Retina (tissue), 1 donor: ENCODE data around the gene OTULINL.

Experiments used
- DNase-seq: peaks from one replicate; pipeline ENCODE4 v3.0.0-alpha.2; 2016

Gene OTULINL

DNA sequence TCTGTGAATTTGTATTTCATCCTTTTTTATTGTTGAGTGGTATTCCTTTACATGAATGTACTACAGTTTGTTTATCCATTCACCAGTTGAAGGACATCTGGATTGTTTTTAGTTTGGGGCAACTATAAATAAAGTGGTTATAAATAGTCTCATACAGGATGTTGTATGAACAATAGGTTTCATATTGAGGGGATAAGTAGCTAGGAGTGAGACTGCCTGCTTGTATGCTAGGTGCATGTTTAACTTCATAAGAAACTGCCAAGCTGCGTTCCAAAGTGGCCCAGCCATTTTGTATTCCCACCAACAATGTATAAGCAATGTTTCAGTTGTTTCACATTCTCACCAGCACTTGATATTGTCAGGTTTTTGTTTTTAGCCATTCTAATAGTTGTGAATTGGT lies 21.5 kb downstream of the OTULINL start:
- no peak for DNase-seq

- no peak for DNase-seq
Measured at GRCh38 chr5:14607104-14607503, 25.5 kb downstream of the OTULINL start.

DNA sequence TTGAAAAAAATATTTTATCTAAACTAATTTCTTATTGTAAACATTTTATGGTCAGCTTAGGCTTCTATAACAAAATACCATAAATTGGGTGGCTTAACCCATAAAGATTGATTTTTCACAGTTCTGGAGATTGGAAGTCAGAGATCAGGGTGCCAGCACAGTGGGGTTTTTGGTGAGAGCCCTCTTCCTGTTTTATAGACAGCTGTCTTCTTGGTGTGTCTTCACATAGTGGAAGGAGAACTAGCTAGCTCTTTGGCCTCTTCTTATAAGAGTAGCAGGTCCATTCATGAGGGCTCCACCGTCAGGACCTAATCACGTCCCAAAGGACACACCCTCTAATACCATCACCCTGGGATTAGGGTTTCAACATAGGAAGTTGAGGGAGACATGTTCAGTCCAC lies 26.6 kb downstream of the OTULINL start:
- DNase-seq = no peak

DNA sequence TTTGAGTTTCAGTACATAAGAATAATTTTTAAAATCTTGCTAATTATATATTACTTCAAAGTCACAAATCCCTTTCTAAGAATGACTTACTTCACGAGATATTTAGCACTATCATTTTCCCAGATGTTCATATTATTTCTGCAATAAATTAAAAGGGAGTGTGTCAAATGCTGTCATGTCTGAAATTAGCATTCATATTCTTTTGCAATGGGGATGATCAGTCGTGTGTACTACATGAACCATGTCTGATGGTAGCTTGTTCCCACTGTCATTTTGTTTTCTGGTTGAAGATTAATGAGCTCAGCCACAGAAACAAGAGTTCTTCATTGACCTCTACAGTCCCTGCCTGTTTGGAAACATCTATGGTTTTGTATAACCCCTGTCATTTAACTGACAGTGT lies 30.1 kb downstream of the OTULINL start:
- DNase-seq = no peak

DNA sequence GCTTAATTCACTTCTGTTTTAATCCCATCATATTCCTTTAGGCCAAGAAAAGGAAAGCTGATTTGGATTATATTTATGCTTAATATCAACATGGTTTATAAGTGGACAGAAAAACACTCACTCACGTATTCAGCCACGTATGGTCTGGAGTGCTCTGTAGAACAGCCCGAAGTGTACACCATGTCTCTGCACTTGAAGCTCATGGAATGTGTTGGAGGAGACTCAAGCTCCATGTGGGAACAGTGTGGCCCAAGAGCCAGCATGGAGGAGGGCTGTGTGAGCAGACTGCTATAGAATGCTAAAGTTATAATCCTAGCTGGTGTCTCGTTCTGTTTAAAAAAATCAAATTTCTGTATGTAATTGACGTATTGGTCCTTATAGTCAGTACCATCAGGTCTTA lies 32.9 kb downstream of the OTULINL start:
- no peak for DNase-seq

- no peak for DNase-seq
Measured at GRCh38 chr5:14615365-14615764, 33.8 kb downstream of the OTULINL start.

- DNase-seq = no peak
Measured at GRCh38 chr5:14617441-14617840, 35.8 kb downstream of the OTULINL start.

DNA sequence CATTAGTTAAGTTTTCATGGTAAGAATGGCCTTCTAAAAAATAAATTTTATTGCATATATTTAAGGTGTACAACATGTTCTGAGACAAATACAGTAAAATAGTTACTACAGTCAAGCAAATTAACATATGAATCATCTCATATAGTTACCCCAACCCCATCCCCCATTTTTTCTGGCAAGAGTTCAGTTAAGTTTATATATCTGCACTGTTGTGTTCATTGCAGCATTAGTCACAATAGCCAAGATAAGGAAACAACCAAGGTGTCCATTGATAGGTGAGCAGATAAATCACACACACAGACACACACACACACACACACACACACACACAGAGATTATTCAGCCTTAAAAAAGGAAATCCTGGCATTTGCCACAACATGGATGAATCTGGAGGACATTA lies 45.7 kb downstream of the OTULINL start:
- no peak for DNase-seq

- peak; percentile 13 for DNase-seq
Measured at GRCh38 chr5:14628346-14628745, 46.8 kb downstream of the OTULINL start.

DNA sequence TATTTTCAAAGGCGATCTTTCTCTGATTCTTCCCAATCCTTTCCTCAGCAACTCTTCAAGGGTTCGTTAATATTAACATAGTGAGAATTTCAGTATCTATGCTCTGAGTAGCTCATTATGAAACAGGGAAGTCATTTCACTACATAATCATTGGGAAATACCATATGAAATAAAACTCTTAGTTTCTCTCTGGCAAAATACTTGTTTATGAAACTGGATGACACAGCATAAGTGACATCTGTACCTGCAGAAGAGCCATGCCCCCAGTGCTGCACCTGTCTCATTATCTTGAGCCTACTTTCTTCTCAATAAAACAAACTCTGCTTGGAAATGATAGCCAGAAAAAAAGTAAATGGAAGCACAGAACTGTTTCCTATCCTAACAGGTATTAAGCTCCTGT lies 49.1 kb downstream of the OTULINL start:
- DNase-seq = no peak

DNA sequence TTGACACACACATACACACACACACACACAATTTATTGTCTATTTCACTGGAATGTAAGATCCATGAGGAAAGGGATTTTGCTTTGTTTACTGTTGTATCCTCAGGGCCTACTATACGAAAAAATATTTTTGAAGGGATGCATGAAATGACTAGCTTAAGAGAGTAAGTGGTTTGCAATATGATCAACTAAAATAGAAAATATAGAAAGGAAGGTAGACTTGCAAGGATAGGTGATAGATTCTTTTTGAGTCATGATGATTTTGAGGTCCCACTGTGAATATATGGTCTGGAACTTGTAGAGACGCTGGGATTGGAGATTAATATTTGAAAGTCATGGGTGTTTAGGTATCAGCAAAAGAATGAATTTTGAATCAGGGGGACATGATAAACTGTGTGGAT lies 54.1 kb downstream of the OTULINL start:
- no peak for DNase-seq

GRCh38 chr5:14640765-14641164 lies 59.2 kb downstream of the OTULINL start:
- no peak for DNase-seq

- no peak for DNase-seq
Measured at GRCh38 chr5:14644623-14645237, 63.1 kb downstream of the OTULINL start.

DNA sequence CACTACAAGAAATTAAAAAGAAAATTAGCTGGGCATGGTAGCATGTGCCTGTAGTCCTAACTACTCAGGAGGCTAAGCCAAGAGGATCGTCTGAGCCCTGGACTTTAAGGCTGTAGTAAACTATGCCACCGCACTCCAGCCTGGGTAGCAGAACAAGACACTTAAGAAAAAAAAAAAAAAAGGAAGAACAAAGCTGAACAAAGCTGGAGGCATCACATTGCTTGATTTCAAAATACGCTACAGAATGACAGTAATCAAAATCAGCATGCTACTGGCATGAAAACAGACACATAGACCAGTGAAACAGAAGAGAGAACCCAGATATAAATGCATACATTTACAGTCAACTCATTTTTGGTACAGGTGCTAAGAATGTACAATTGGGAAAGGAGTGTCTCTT lies 68.5 kb downstream of the OTULINL start:
- DNase-seq = no peak

DNA sequence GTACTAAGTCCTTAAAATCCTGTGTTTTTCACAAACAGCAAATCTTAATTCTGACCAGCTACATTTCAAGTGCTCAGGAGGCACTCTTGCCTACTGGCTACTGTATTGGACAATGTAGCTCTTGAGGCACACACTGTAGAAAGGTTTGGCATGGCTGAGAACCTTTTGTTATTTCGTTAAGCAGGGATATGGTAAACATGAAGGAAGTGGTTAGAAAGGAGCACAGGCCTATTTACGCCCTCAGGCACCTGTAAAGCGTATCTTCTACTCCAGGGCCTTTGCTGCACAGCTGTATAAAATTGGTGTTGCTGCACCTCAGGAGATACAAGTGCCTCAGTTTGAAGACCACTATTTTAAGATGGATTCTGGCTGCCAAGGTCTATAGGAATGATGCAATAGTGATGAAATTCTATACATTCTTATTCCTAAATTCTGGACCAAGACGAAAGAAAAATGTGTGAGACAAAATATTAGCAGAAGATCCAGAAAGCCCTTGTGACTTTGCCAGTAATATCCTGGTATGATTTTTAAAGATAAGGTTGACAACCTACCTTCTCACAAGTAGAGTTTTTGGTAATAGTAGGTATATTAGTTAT lies 73.7 kb downstream of the OTULINL start:
- no peak for DNase-seq

DNA sequence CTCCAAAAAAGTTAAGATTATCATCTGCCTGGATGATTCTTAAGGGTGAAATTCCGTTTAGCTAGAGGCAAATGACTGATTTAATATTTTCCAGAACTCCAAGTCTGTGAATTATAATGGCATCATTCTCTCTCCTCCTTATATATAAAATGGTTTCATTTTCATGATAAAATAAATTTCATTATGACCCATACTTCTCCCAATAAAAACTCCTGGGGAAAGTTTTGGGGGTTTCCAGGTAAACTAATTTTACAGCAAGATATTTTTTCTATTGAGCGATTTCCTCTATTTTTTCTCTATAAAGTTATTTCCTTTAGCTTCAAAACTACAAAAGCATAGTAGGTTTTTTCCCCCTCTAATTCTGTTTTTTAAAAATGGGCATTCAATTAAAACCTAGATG lies 75.3 kb downstream of the OTULINL start:
- DNase-seq = no peak

- DNase-seq = no peak
Measured at GRCh38 chr5:14659821-14660607, 78.4 kb downstream of the OTULINL start.

GRCh38 chr5:14660833-14661232 lies 79.2 kb downstream of the OTULINL start:
- DNase-seq = no peak
